ENCODE measurements around the gene EEIG1. TPM values are rescaled to one million over a fixed set of nuclear protein-coding genes. Genes with fewer than 3 reads are reported as not detected.

EEIG1 gene
- total RNA-seq, 2 experiments from 2014 or later = 56.2 to 58.4 TPM

DNA sequence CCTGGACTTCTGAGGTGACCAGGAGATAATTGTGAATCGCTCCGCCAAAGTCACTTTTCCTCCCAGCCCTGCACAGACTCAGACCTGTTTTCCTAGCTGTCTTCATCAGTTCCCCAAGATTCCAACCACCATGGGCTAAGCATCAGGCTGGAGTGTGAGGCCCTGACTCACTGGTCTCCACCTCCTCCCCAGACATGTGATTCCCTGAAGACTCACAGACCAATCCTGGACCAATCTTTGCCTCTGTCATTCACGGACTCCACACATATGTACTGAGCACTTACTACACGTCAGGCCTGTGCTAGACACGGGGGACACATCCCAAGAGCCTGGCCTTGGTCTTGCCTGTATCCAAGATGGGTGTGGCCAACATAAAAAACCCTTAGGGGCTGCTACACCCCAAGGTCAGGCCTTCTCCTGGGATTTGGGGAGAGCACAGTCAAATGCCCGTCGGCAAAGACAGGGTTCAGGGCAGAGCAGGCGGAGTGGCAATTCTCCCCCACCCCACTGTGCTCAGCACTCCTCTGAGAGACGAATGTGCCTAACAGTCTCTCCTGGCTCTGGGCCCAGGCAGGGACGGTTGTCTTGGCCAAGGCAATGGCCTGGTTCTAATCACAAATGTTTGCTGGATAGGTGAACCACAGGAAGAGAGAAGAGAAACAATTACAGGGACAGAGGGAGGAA lies 11.9 kb downstream of the EEIG1 start:
- ATAC-seq (peak; percentile 14), DNase-seq (peak; percentile 54)

DNA sequence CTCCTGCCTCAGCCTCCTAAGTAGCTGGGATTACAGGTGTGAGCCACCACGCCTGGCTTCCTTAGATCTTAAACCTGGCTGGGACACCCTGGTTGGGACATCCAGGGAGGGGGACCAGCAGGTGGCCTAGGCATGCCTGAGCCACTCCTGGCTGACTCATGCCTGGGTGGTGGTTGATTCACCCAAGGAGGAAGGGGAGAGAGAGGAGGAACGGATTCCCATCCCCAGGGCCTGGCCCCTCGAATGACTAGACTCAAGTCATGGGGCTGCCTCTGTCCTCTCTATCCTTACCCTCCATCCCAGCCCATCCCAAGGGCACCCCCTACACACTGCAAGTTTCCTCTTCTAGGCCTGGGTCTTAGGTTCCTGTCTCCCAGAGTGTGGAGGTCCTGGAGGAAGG lies 12.7 kb downstream of the EEIG1 start:
- CTCF ChIA-PET = interaction anchor here (0.6 to 2.1 kb wide), 2 partner anchors 13 to 67 kb away, joined by 3 to 9 read pairs; partner anchors contain the start of gene EEIG1
- peak; percentile 7 for ATAC-seq
- no peaks in the 10 kb centered on the region for H3K9me3 Mint-ChIP-seq (ENCODE audit: low read depth)
- intact Hi-C loops (cut with DNase I, micrococcal nuclease) = no loop called here
- DNase-seq = peak; percentile 76
- peaks cover 28% of the 10 kb centered on the region for H3K36me3 Mint-ChIP-seq (ENCODE audit: low read depth)
- H3K4me3 Mint-ChIP-seq = peak overlapping the region; percentile 69
- H3K4me1 Mint-ChIP-seq = peaks cover 99% of the 10 kb centered on the region
- H3K27me3 Mint-ChIP-seq = no peaks in the 10 kb centered on the region
- H3K27ac Mint-ChIP-seq = peak overlapping the region; percentile 92
- POLR2A ChIA-PET = interaction anchor here (0.7 kb wide), 1 partner anchor 65 kb away, joined by 3 read pairs; no protein-coding TSS in a partner anchor

More for the DNA sequence above, 11.9 kb downstream of the EEIG1 start:
- CTCF ChIA-PET = interaction anchor here (3.6 kb wide), 1 partner anchor 16 kb away, joined by 11 read pairs; no protein-coding TSS in a partner anchor
- Mint-ChIP-seq H3K36me3 (ENCODE audit: low read depth) (peaks cover 24% of the 10 kb centered on the region), H3K9me3 (ENCODE audit: low read depth) (no peaks in the 10 kb centered on the region), H3K27me3 (no peaks in the 10 kb centered on the region), H3K27ac (peak overlapping the region; percentile 92), H3K4me1 (peaks cover 99% of the 10 kb centered on the region), H3K4me3 (peak overlapping the region; percentile 69)
- POLR2A ChIA-PET = interaction anchor here (1.8 kb wide), 1 partner anchor 14 kb away, joined by 9 read pairs; no protein-coding TSS in a partner anchor
- intact Hi-C loops (cut with DNase I, micrococcal nuclease) = loop anchor here in 1 of 2 experiments (1.0 kb wide), 1 partner anchor 14 kb away; no protein-coding TSS in a partner anchor

DNA sequence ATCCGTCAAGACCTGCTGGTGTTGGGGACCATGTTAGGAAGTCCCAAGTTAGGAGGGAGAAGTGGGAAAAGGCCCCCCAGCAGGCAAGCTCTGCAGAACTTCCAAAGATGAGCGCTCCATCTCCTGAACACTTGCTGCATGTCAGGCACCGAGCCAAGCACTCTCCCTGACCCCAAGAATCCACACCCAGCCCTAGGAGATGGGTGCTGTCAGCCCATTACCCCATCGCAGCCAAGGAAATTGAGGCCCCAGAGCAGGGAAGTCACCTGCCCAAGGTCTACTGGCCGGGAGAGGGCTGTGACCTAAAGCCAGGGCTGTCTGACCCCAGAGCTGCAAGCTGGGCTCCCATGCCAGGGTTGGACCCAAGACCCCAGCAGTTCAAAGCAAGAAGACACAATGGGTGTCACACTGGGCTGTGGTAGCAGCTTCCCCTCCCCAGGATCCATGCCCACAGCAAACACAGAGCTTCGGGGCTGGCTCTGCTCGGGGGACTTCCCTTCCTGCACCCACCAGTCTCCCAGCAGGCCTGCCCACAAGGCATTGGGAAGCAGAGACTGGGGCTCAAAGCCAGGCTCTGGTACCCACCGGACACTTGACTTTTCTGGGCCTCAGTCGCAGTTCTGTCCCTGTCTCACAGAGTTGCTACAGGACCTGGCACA lies 13.5 kb downstream of the EEIG1 start:
- Mint-ChIP-seq H3K27ac (peak overlapping the region; percentile 92), H3K4me1 (peaks cover 99% of the 10 kb centered on the region), H3K36me3 (ENCODE audit: low read depth) (peaks cover 28% of the 10 kb centered on the region), H3K9me3 (ENCODE audit: low read depth) (no peaks in the 10 kb centered on the region), H3K4me3 (peak overlapping the region; percentile 69), H3K27me3 (no peaks in the 10 kb centered on the region)
- intact Hi-C loops (cut with DNase I, micrococcal nuclease) = no loop called here
- CTCF ChIA-PET = interaction anchor here (0.6 to 2.1 kb wide), 2 partner anchors 14 to 67 kb away, joined by 3 to 9 read pairs; partner anchors contain the start of gene EEIG1
- POLR2A ChIA-PET = interaction anchor here (0.7 kb wide), 1 partner anchor 66 kb away, joined by 3 read pairs; no protein-coding TSS in a partner anchor
- ATAC-seq = no peak
- DNase-seq = no peak

DNA sequence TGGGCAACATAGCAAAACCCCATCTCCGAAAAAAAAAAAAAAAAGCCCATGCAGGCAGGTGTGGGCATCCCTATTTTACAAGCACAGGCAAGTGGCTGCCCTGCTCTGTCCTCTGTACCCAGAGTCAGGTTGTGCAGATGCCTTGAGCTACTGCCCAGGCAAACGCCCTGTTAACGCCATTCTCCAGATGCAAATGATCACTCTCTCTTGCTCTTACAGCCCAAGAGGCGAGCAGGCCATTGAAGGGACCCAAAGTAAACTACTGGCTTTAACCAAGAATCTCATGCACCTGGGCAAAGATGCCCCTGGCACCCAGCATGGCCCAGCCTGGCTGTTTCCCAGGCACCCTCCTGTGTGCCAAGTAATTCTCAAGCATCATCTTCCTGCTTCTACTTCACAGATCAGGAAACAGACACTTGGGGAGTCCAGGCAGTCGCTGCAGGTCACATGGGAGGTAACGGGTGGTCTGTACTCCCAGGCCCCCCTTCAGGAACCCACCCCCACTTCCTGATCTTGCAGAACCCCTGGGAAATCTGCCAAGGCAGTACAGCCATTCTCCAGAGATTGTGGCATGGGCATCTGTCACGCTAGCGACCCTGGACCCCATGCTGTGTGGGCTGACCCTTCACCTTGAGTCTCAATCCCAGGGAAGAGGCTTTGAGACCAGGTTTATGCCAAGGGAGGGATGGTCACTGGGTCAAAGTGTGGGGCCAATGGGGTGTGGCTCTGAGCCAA lies 14.2 kb downstream of the EEIG1 start:
- no peaks in the 10 kb centered on the region for H3K9me3 Mint-ChIP-seq (ENCODE audit: low read depth)
- peak overlapping the region; percentile 22 for H3K4me3 Mint-ChIP-seq
- DNase-seq (no peak), ATAC-seq (no peak)
- H3K27me3 Mint-ChIP-seq = no peaks in the 10 kb centered on the region
- peaks cover 99% of the 10 kb centered on the region for H3K4me1 Mint-ChIP-seq
- ChIA-PET POLR2A (interaction anchor here (1.0 kb wide), 1 partner anchor 65 kb away, joined by 3 read pairs; no protein-coding TSS in a partner anchor), CTCF (interaction anchor here (2.1 kb wide), 1 partner anchor 68 kb away, joined by 9 read pairs; no protein-coding TSS in a partner anchor)
- H3K36me3 Mint-ChIP-seq (ENCODE audit: low read depth) = peaks cover 30% of the 10 kb centered on the region
- peak overlapping the region; percentile 98 for H3K27ac Mint-ChIP-seq
- intact Hi-C loops (cut with DNase I, micrococcal nuclease) = no loop called here

DNA sequence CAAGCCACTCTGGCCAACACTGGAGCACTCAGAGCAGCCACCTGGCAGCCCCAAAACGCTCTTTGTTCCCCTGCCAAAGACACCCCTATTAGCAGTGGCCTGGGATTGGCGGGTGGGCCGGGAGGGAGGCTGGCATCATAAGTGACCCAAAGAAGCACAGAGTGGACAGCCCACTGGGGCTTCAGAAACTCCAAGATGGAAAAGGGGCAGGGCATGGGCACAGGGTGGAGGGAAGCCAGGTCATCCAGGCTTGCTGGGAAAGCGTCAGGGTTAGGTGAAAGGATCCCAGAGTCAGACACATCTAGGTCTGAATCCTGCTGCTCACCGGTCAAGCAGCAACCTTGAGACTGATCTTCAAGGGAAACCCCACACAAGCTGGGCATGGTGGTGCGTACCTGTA lies 14.8 kb downstream of the EEIG1 start:
- Mint-ChIP-seq H3K4me1 (peaks cover 99% of the 10 kb centered on the region), H3K27ac (peak overlapping the region; percentile 98), H3K4me3 (peak overlapping the region; percentile 70), H3K9me3 (ENCODE audit: low read depth) (no peaks in the 10 kb centered on the region), H3K36me3 (ENCODE audit: low read depth) (peaks cover 32% of the 10 kb centered on the region), H3K27me3 (no peaks in the 10 kb centered on the region)
- ATAC-seq (no peak), DNase-seq (no peak)
- intact Hi-C loops (cut with DNase I, micrococcal nuclease) = loop anchor here (1.0 to 2.0 kb wide), 2 partner anchors 10 to 13 kb away; no protein-coding TSS in a partner anchor
- ChIA-PET CTCF (interaction anchor here (0.6 to 2.1 kb wide), 3 partner anchors 10 to 113 kb away, joined by 3 to 9 read pairs (median 4); no protein-coding TSS in a partner anchor), POLR2A (interaction anchor here (0.5 to 1.0 kb wide), 2 partner anchors 65 to 68 kb away, joined by 3 to 5 read pairs; no protein-coding TSS in a partner anchor)

DNA sequence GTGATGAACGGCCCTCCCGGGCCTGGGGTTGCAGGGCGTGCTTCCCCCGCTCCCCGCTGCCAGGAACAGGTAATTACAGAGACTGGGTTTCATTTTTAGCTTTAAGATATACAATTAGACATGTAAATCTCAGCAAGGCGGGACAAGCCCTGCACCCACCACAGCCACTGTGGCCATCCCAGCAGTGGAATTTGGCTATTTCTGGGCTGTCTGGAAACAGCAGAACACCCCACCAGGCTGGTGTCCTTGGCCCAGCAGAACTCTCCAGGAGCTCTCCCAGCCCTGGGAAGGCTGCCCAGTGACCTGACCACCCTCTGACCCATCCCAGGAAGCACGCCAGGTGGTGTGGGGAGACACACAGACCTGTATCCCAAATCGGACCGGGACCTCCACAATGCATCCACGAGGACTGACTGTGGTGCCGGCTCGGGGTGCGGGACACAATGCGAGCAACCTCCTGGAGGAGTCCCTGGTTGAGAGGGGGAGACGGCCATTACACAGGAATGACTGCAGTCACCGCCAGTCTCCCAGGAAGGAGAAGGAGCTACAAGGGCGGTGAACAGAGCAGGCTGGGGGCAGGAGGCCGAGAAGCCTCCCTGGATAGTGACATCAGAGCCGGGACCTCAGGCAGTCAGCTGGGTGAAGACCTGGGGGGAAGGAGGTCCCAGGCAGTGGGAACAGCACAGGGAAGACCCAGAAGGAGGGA lies 17.3 kb downstream of the EEIG1 start:
- CTCF ChIA-PET = interaction anchor here (1.0 to 3.4 kb wide), 6 partner anchors 13 to 109 kb away, joined by 4 to 17 read pairs (median 5); no protein-coding TSS in a partner anchor
- DNase-seq (peak; percentile 62), ATAC-seq (peak; percentile 21)
- POLR2A ChIA-PET = interaction anchor here (0.6 kb wide), 1 partner anchor 19 kb away, joined by 3 read pairs; no protein-coding TSS in a partner anchor
- no peaks in the 10 kb centered on the region for H3K27me3 Mint-ChIP-seq
- peaks cover 28% of the 10 kb centered on the region for H3K36me3 Mint-ChIP-seq (ENCODE audit: low read depth)
- intact Hi-C loops (cut with DNase I, micrococcal nuclease) = loop anchor here in 1 of 2 experiments (1.0 to 2.0 kb wide), 2 partner anchors 8 to 15 kb away; no protein-coding TSS in a partner anchor
- H3K9me3 Mint-ChIP-seq (ENCODE audit: low read depth) = no peaks in the 10 kb centered on the region
- peak overlapping the region; percentile 70 for H3K4me3 Mint-ChIP-seq
- H3K27ac Mint-ChIP-seq = peak overlapping the region; percentile 98
- H3K4me1 Mint-ChIP-seq = peaks cover 99% of the 10 kb centered on the region

DNA sequence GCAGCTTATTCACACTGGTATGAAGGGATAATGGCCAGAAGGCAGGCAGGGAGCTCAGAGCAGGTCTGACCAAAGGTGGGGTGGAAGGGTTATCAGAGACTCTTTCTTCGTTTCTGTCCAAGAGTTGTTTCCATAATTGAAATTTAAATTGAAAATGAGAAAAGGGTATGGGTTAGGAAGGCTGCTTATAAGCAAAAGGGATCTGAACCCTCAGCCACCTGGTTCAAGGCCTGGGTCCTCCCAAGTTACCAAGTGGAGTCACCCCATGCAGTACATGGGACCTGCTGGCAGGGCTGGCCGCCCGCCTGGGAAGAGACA lies 17.8 kb downstream of the EEIG1 start:
- ChIA-PET POLR2A (interaction anchor here (0.6 kb wide), 1 partner anchor 20 kb away, joined by 3 read pairs; no protein-coding TSS in a partner anchor), CTCF (interaction anchor here (1.0 to 3.4 kb wide), 6 partner anchors 13 to 110 kb away, joined by 4 to 17 read pairs (median 5); no protein-coding TSS in a partner anchor)

DNA sequence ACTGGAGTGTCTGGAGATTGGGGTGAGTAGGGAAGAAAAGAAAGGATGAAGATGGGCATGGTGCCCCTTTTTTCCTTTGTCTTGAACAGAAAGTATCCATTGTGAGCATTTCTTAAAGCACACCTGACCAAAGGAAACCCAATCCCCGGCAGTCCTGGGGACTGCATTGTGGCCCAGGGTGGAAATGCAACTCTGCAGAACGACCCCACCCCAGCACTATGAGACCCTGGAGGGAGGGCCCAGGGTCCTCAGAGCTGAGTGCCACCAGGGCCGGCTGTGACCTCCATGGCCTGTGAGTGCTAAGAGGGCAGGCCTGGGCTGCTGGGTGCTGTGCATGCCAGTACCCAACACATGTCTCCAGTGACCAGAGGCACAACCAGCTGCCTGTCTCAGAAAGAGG lies 18.5 kb downstream of the EEIG1 start:
- ChIA-PET CTCF (interaction anchor here (0.6 to 3.4 kb wide), 7 partner anchors 8 to 152 kb away, joined by 3 to 17 read pairs (median 4); no protein-coding TSS in a partner anchor), POLR2A (no interaction called here)
- Mint-ChIP-seq H3K4me3 (no peak overlapping the region), H3K36me3 (ENCODE audit: low read depth) (peaks cover 24% of the 10 kb centered on the region), H3K4me1 (peaks cover 96% of the 10 kb centered on the region), H3K9me3 (ENCODE audit: low read depth) (no peaks in the 10 kb centered on the region), H3K27ac (peak overlapping the region; percentile 98), H3K27me3 (no peaks in the 10 kb centered on the region)
- ATAC-seq (no peak), DNase-seq (no peak)
- intact Hi-C loops (cut with DNase I, micrococcal nuclease) = no loop called here

More for the DNA sequence above, 17.8 kb downstream of the EEIG1 start:
- Mint-ChIP-seq H3K36me3 (ENCODE audit: low read depth) (peaks cover 24% of the 10 kb centered on the region), H3K9me3 (ENCODE audit: low read depth) (no peaks in the 10 kb centered on the region), H3K4me1 (peaks cover 98% of the 10 kb centered on the region), H3K27ac (peak overlapping the region; percentile 98), H3K27me3 (no peaks in the 10 kb centered on the region), H3K4me3 (peak overlapping the region; percentile 70)
- intact Hi-C loops (cut with DNase I, micrococcal nuclease) = loop anchor here in 1 of 2 experiments (1.0 kb wide), 1 partner anchor 8 kb away; no protein-coding TSS in a partner anchor
- ATAC-seq = no peak
- no peak for DNase-seq

DNA sequence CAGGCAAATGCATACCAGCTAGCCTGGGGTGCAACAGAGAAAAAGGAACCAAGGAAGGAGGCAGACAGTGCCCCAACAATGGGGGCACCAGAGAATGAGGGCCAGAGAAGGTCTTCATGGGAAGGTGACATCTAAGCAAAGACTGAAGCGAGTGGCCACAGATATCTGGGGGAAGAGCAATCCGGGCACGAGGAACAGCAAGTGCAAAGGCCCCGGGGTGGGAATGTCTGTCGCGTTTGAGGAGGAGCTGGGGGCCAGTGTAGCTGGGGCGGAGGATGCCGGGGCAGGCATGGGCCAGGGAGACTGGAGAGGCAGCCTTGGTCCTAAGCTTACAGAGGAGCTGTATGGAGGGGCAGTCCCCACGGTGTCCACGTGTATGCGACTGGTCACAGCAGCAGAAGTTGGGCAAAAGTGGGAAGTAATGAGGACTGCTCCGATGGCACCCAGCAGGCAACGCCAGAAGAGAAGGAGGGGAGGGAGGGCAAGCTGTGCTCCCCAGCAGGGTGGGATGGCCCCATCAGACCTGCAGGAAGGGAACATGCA lies 19.1 kb downstream of the EEIG1 start:
- Mint-ChIP-seq H3K9me3 (ENCODE audit: low read depth) (no peaks in the 10 kb centered on the region), H3K27me3 (no peaks in the 10 kb centered on the region), H3K4me1 (peaks cover 96% of the 10 kb centered on the region), H3K27ac (peak overlapping the region; percentile 98), H3K4me3 (no peak overlapping the region), H3K36me3 (ENCODE audit: low read depth) (peaks cover 24% of the 10 kb centered on the region)
- no peak for ATAC-seq
- intact Hi-C loops (cut with DNase I, micrococcal nuclease) = no loop called here
- peak; percentile 11 for DNase-seq
- ChIA-PET POLR2A (interaction anchor here (0.8 to 1.1 kb wide), 2 partner anchors 19 to 20 kb away, joined by 3 read pairs; partner anchors contain the start of gene EEIG1), CTCF (interaction anchor here (0.6 to 2.1 kb wide), 5 partner anchors 9 to 153 kb away, joined by 3 to 16 read pairs (median 5); no protein-coding TSS in a partner anchor)

DNA sequence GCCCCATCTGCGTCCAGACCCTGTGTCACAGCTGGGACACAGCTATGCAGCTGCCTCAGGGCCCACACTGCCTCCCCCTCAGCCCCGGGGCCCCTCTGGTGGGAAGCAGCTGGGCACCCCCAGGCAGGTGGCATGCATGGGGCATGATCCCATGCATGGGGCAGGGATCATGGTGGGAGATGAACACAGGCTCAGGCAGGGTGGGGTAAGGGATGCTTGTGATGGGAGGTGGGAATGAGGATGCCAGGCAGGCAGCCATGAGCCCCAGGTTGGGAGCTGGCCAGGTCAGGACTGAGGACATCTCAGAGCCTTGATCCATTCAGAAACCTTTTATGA lies 19.7 kb downstream of the EEIG1 start:
- H3K36me3 Mint-ChIP-seq (ENCODE audit: low read depth) = peaks cover 24% of the 10 kb centered on the region
- peaks cover 93% of the 10 kb centered on the region for H3K4me1 Mint-ChIP-seq
- H3K9me3 Mint-ChIP-seq (ENCODE audit: low read depth) = no peaks in the 10 kb centered on the region
- H3K27ac Mint-ChIP-seq = peak overlapping the region; percentile 98
- no peaks in the 10 kb centered on the region for H3K27me3 Mint-ChIP-seq
- intact Hi-C loops (cut with DNase I, micrococcal nuclease) = no loop called here
- no peak overlapping the region for H3K4me3 Mint-ChIP-seq
- ChIA-PET CTCF (interaction anchor here (1.1 to 2.1 kb wide), 5 partner anchors 9 to 156 kb away, joined by 4 to 16 read pairs (median 5); no protein-coding TSS in a partner anchor), POLR2A (interaction anchor here (0.8 to 1.1 kb wide), 2 partner anchors 19 to 21 kb away, joined by 3 read pairs; partner anchors contain the start of gene EEIG1)
- ATAC-seq = no peak
- no peak for DNase-seq
